Epithelial cell of esophagus (primary cell): ENCODE results near the gene SMTNL2.

Experiments
- DNase-seq: peaks from one replicate; pipeline ENCODE4 v3.0.0; 2010; ENCODE audit warnings: low read depth
- H3K4me3 ChIP-seq: 2 replicates; pipeline ENCODE4 v1.5.1; 2011; ENCODE audit warnings: mild to moderate bottlenecking, low read length, control low read depth
- TF ChIP-seq, protein P1 (sequence below): IDR thresholded peaks from 2 replicates; pipeline ENCODE4 v1.5.1; 2011; ENCODE audit warnings: low read depth, mild to moderate bottlenecking, low read length, control low read depth, inconsistent platforms; ENCODE audit not compliant: insufficient read depth; ENCODE audit errors: missing control alignments

Gene SMTNL2

DNA sequence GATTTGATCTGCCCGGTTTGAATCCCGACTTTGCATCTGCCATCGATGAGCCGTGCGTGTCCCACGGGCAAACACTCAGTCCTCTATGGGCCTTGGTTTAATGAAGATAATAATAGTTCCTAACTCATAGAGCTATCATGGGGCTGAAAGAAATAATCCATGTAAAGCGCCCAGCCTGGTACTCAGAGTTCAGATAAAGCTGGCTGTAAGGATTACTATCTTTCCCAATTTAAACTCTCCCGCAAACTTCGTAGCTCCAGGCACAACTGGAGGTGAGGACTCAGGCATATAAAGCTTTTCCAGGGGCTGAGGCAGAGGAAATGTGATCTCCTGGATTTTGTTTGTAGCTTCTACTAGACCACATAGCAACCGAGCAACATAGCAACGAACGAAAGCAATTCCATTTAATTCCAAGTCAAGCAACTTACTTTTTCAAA lies 40.9 kb downstream of the SMTNL2 start:
- no peak overlapping the region for H3K4me3 ChIP-seq
- TF ChIP-seq, protein P1, sequence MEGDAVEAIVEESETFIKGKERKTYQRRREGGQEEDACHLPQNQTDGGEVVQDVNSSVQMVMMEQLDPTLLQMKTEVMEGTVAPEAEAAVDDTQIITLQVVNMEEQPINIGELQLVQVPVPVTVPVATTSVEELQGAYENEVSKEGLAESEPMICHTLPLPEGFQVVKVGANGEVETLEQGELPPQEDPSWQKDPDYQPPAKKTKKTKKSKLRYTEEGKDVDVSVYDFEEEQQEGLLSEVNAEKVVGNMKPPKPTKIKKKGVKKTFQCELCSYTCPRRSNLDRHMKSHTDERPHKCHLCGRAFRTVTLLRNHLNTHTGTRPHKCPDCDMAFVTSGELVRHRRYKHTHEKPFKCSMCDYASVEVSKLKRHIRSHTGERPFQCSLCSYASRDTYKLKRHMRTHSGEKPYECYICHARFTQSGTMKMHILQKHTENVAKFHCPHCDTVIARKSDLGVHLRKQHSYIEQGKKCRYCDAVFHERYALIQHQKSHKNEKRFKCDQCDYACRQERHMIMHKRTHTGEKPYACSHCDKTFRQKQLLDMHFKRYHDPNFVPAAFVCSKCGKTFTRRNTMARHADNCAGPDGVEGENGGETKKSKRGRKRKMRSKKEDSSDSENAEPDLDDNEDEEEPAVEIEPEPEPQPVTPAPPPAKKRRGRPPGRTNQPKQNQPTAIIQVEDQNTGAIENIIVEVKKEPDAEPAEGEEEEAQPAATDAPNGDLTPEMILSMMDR, result no peak
- no peak for DNase-seq

DNA sequence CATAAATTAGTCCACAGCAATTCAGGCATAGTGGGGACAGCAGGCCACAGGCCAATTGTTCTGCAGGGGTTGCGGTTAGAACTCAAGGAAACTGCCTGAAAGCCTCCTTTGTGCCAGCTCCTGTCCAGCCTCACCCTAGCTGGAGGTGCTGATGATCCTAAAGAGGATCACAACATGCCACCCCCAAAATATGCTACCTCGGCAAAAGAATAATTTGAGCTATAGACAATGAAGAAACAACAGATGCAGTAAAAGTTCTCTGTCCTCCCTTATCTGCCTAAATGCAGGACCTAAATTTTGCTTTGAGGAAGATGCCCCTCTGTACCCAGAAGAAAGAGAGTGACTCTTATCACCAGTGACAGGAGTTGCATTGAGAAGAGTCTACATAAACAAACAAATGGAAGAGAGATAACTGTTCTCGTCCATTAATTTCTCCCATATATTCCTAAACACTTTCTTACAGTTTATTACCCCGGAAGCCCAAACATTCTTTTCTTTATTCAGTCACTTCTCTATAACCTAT lies 42.5 kb downstream of the SMTNL2 start:
- TF ChIP-seq, protein P1, result no peak
- no peak for DNase-seq
- H3K4me3 ChIP-seq, result no peak overlapping the region

DNA sequence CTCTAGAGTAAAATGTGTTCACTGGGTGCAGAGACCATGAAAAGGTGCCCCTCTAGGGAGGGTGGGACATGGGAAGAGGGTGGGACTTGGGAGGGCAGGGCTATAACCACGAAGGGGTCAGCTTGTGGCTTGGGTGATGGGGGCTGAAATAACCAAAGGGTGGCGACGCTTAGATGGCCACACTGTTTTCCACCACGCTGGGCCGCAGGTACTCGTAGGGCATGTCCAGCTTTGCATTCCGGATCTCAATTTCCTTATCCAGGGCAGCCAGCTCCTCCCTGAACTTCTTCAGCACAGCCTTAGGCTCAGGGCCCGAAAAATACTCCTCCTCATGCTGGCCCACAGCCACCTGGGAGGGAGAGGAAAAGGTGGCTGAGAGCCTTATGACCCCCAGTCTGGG lies 47.1 kb downstream of the SMTNL2 start:
- H3K4me3 ChIP-seq, result no peak overlapping the region
- TF ChIP-seq, protein P1, result no peak
- DNase-seq, result no peak

DNA sequence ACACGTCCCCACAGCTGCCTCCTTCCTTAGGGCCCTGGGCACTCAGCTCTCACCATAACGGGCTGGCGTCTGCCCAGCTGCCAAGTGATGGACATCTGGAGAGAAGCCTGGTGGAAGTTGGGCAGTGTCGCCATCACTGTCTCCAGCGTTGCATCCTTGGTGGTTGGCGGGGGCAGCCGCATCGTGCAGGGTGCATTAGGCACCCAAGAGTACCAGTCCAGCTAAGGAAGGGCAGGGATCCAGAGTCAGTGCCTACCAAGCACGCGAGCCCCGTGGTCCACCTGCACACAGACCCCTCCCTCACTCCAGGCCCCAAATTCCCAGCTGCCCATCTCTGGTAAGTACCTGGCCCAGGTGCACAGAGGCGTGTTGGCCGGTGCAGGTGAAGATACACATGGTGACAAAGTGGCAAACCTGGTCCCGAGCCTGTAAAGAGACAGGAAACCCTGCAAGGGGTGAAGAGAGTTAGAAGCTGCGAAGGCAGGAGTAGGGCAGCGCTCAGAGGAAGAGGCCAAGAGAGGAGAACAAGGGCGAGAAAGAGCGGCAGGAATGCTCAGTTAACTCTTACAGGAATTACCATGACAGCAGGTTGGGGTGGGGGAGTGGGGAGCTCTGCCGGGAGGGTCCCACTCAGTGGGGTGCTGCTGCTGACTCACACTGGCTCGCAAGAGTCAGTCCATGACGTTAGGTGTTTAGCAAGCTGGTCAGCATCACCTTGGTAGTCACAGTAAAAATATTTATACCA lies 47.7 kb downstream of the SMTNL2 start:
- TF ChIP-seq, protein P1, result no peak
- no peak for DNase-seq
- H3K4me3 ChIP-seq, result no peak overlapping the region

DNA sequence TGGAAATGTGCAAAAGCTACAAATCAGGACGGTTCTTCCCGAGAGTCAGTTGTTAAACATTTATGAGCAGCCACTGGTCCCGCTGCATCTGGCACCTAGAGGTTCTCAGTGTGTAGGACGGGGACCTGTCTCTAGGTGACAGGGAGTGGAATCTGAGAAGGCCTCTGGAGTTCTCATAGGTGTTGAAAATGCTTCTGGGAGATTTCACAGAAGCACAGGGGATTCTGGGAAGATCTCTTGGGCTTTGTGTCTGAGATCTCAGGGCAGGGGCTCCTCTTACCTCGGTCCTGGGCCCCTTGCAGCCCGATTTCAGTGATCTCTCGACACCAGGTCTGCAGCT lies 48.2 kb downstream of the SMTNL2 start:
- no peak overlapping the region for H3K4me3 ChIP-seq
- TF ChIP-seq, protein P1, result no peak
- DNase-seq, result no peak

DNA sequence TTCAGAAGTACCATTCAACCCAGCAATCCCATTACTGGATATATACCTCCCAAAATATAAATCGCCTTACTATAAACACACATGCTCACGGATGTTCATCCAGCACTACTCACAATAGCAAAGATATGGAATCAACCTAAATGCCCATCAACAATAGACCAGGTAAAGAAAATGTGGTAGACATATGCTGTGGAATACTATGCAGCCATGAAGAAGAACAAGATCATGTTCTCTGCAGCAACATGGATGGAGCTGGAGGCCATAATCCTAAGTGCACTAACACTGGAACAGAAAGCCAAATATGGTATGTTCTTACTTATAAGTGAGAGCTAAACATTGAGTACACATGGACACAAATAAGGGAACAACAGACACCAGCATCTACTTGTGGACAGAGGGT lies 49.3 kb downstream of the SMTNL2 start:
- TF ChIP-seq, protein P1, result no peak
- no peak for DNase-seq
- no peak overlapping the region for H3K4me3 ChIP-seq

DNA sequence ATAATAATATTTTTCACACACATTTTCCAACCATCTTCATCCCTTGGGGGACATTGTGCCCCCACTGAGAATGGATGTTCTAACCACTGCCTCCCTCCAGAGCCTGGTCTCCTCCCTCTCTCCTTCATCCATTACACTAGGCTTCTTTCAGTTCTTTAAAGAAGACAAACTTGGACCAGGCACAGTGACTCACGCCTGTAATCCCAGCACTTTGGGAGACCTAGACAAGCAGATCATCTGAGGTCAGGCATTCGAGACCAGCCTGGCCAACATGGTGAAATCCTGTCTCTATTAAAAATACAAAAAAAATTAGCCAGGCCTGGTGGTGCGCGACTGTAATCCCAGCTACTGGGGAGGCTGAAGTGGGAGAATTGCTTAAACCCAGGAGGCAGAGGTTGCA lies 50.6 kb downstream of the SMTNL2 start:
- TF ChIP-seq, protein P1, result no peak
- H3K4me3 ChIP-seq, result no peak overlapping the region
- no peak for DNase-seq
